Gastrocnemius medialis (tissue), 4 donors: ENCODE data around the gene ATG9A. TPM values are rescaled to one million over a fixed set of nuclear protein-coding genes. Genes with fewer than 3 reads are reported as not detected.
A peak's percentile ranks its signal among the peaks of the same experiment; 100 is the strongest.

Experiments
- ATAC-seq, 2 donors: fragments of 150-250 bp; one replicate each; pipeline ENCODE4 v1.9.1; 2016
- DNase-seq, 2 donors: peaks; one replicate each; pipeline ENCODE4 v3.0.0-alpha.2; 2019
- H3K27ac ChIP-seq, 4 donors: fragments of 200-600 bp; sonication (generic); 1 replicate in 1 of 4; 2 replicates in 3 of 4; pipeline ENCODE4 v1.5.1; 2016 to 2018; ENCODE audit warnings: mild to moderate bottlenecking in 2 of 4, moderate library complexity in 1 of 4
- H3K27me3 ChIP-seq, 3 donors: fragments of 200-600 bp; sonication (generic) in 2 of 3; 1 replicate in 1 of 3; 2 replicates in 2 of 3; pipeline versions ENCODE4 v1.5.1 to v1.6.0; 2016 to 2019; ENCODE audit warnings: mild to moderate bottlenecking in 1 of 3, moderate library complexity in 1 of 3
- H3K36me3 ChIP-seq, 2 donors: fragments of 200-600 bp; sonication (generic) in 1 of 2; one replicate each; pipeline ENCODE4 v1.5.1; 2017 to 2018
- H3K4me1 ChIP-seq, 2 donors: fragments of 200-600 bp; sonication (generic) in 1 of 2; one replicate each; pipeline ENCODE4 v1.5.1; 2016 to 2017; ENCODE audit warnings: mild to moderate bottlenecking in 2 of 2
- H3K4me3 ChIP-seq, 4 donors: fragments of 200-600 bp; sonication (generic) in 3 of 4; 1 replicate in 1 of 4; 2 replicates in 3 of 4; pipeline ENCODE4 v1.5.1; 2016 to 2019; ENCODE audit warnings: mild to moderate bottlenecking in 2 of 4
- H3K9me3 ChIP-seq, 3 donors: fragments of 200-600 bp; sonication (generic) in 2 of 3; 1 replicate in 1 of 3; 2 replicates in 2 of 3; pipeline ENCODE4 v1.5.1; 2016 to 2019
- CTCF ChIP-seq, 5 experiments: fragments of 450-650 bp in 3 of 5; fragments of 200-600 bp in 2 of 5; sonication (generic) in 2 of 5; IDR thresholded peaks in 4 of 5; conservative IDR thresholded peaks in 1 of 5; 1 replicate in 4 of 5; 2 replicates in 1 of 5; pipeline ENCODE4 v1.5.1; 2016 to 2019; ENCODE audit warnings: antibody characterized with exemption in 5 of 5, mild to moderate bottlenecking in 3 of 5, moderate library complexity in 3 of 5
- POLR2A ChIP-seq, 2 donors: fragments of 450-650 bp; IDR thresholded peaks; one replicate each; pipeline ENCODE4 v1.6.1; 2017; ENCODE audit warnings: antibody characterized with exemption in 2 of 2, mild to moderate bottlenecking in 2 of 2, moderate library complexity in 2 of 2
- in situ Hi-C, 4 donors: fragments of 200-750 bp; cut with MboI; loops; one replicate each; pipeline versions ENCODE4 v1.15.0 to v1.8.0; 2017; ENCODE audit warnings: low sequenced_read_pairs in 4 of 4
- intact Hi-C: fragments of 100-400 bp; cut with DNase I; formaldehyde crosslinking; loops from one replicate; pipeline ENCODE4 v1.15.1; 2023; ENCODE audit warnings: low total_unique reads
- total RNA-seq, 4 donors: library from RNA; depleted of rRNA; stranded (reverse); fragments of >200 nt; gene quantifications; one replicate each; pipeline versions ENCODE4 v1.1.0 to v1.2.3, GENCODE V29; 2016

Gene ATG9A
- total RNA-seq, 4 donors from 2014 or later = 111 to 208 (median 176) TPM

- intact Hi-C loops (no loop called here), in situ Hi-C loops (no loop called here)
- DNase-seq = no peak
- peaks cover 16 to 21% of the 10 kb centered on the region in 2 donors for H3K4me1 ChIP-seq
- H3K27ac ChIP-seq = no peak overlapping the region
- no peak for ATAC-seq
- peaks cover 0 to 70% of the 10 kb centered on the region in 2 donors for H3K36me3 ChIP-seq
- H3K27me3 ChIP-seq = no peaks in the 10 kb centered on the region
- H3K4me3 ChIP-seq = no peak overlapping the region
- TF ChIP-seq CTCF (IDR thresholded peaks at IDR 0.05 in 4 of 5, conservative IDR thresholded peaks at IDR 0.05 in 1 of 5) = no peak
- TF ChIP-seq POLR2A (IDR thresholded peaks at IDR 0.05) = no peak
- H3K9me3 ChIP-seq = no peaks in the 10 kb centered on the region
Observed at GRCh38 chr2:219210196-219210885, 19.1 kb downstream of the ATG9A start.

- Histone ChIP-seq H3K27ac (no peak overlapping the region), H3K4me1 (peaks cover 16 to 21% of the 10 kb centered on the region in 2 donors), H3K36me3 (peaks cover 0 to 63% of the 10 kb centered on the region in 2 donors), H3K27me3 (no peaks in the 10 kb centered on the region), H3K4me3 (no peak overlapping the region), H3K9me3 (no peaks in the 10 kb centered on the region)
- in situ Hi-C loops (loop anchor here in 2 of 4 donors (5.0 kb wide), 1 partner anchor 37 kb away; the partner anchor contains the start of gene SLC23A3 (in 2 of the 2)), intact Hi-C loops (no loop called here)
- TF ChIP-seq POLR2A (IDR thresholded peaks at IDR 0.05) (no peak), CTCF (IDR thresholded peaks at IDR 0.05 in 4 of 5, conservative IDR thresholded peaks at IDR 0.05 in 1 of 5) (no peak)
- ATAC-seq (no peak), DNase-seq (no peak)
Observed at GRCh38 chr2:219209236-219210195, 19.9 kb downstream of the ATG9A start.

GRCh38 chr2:219207884-219208740 is 21.3 kb downstream of the ATG9A start:
- TF ChIP-seq CTCF (IDR thresholded peaks at IDR 0.05 in 4 of 5, conservative IDR thresholded peaks at IDR 0.05 in 1 of 5) (no peak), POLR2A (IDR thresholded peaks at IDR 0.05) (no peak)
- no peaks in the 10 kb centered on the region for H3K9me3 ChIP-seq
- ATAC-seq (no peak), DNase-seq (no peak)
- H3K4me3 ChIP-seq = peak overlapping the region in 1 of 4 donors; percentile 71
- peaks cover 0 to 49% of the 10 kb centered on the region in 2 donors for H3K36me3 ChIP-seq
- peak overlapping the region; percentile 87 to 99 (median 98) for H3K27ac ChIP-seq
- peaks cover 16 to 21% of the 10 kb centered on the region in 2 donors for H3K4me1 ChIP-seq
- in situ Hi-C loops (loop anchor here in 2 of 4 donors (5.0 kb wide), 1 partner anchor 36 kb away; the partner anchor contains the start of gene SLC23A3 (in 2 of the 2)), intact Hi-C loops (loop anchor here (1.0 kb wide), 1 partner anchor 45 kb away; the partner anchor contains the start of genes TUBA4A and TUBA4B)
- no peaks in the 10 kb centered on the region for H3K27me3 ChIP-seq
